ENCODE data around the gene DPP10.

DNA sequence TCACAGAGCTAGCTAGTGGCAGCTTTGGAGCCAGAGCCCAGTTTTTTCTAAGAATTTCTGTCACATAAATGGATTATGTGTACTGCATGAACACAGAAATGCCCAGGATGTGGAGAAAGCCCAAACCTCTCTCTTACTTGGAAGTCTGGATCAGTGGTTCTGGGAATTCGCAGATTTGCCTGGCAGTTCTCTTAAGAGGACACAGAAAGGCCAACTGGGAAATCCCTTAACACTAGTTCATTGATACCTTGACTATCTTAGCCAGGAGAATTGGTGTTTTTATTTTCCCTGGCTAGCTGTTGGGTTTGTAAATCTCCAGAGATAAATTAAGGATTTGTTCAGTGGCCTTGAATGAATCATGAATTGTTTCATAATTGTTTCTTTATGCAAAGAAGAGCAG lies 95.3 kb downstream of the DPP10 start:
- TF ChIP-seq, protein P1, sequence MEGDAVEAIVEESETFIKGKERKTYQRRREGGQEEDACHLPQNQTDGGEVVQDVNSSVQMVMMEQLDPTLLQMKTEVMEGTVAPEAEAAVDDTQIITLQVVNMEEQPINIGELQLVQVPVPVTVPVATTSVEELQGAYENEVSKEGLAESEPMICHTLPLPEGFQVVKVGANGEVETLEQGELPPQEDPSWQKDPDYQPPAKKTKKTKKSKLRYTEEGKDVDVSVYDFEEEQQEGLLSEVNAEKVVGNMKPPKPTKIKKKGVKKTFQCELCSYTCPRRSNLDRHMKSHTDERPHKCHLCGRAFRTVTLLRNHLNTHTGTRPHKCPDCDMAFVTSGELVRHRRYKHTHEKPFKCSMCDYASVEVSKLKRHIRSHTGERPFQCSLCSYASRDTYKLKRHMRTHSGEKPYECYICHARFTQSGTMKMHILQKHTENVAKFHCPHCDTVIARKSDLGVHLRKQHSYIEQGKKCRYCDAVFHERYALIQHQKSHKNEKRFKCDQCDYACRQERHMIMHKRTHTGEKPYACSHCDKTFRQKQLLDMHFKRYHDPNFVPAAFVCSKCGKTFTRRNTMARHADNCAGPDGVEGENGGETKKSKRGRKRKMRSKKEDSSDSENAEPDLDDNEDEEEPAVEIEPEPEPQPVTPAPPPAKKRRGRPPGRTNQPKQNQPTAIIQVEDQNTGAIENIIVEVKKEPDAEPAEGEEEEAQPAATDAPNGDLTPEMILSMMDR (conservative IDR thresholded peaks at IDR 0.05), result no peak
- no peak for TF ChIP-seq ZFX (IDR thresholded peaks at IDR 0.05)

Data from C4-2B (cell line).